ENCODE measurements around the gene MCRIP2.

MCRIP2 gene

DNA sequence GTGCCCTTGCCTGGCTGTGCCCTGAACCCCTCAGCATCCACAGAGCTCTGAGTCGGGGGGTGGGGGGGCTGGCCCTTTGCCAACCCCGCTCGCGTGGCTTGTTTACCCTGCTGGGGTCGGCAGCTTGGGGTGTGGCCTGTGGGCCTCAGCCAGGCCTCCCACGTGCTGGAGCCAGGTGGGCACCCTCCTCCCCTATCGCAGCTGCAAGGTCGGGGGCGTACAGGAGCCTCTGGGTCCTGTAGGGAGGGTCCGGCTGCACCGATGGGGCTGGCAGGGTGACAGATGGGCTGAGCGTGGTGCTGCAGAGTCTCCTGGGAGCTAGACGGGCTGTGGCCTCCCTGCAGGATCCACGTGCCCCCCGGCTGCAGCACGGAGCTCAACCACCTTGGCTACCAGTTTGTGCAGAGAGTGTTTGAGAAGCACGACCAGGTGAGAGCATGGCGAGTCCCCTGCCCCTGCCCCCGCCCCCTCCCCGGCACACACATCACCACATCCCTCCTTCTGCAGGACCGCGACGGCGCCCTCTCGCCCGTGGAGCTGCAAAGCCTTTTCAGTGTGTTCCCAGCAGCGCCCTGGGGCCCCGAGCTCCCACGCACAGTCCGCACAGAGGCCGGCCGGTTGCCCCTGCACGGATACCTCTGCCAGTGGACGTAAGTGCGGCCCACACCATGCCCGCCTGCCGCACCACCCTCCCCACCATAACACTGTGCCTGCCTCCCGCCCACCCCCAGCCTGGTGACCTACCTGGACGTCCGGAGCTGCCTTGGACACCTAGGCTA is 29.9 kb downstream of the MCRIP2 start:
- Mint-ChIP-seq H3K4me3 (peak overlapping the region; percentile 54 to 74 (median 74)), H3K4me1 (no peaks in the 10 kb centered on the region), H3K27ac (no peak overlapping the region), H3K9me3 (no peaks in the 10 kb centered on the region), H3K36me3 (ENCODE audit: low read depth) (peaks cover 3% of the 10 kb centered on the region), H3K27me3 (ENCODE audit: low read depth) (peaks cover 6% of the 10 kb centered on the region)
- TF ChIP-seq, protein P1, sequence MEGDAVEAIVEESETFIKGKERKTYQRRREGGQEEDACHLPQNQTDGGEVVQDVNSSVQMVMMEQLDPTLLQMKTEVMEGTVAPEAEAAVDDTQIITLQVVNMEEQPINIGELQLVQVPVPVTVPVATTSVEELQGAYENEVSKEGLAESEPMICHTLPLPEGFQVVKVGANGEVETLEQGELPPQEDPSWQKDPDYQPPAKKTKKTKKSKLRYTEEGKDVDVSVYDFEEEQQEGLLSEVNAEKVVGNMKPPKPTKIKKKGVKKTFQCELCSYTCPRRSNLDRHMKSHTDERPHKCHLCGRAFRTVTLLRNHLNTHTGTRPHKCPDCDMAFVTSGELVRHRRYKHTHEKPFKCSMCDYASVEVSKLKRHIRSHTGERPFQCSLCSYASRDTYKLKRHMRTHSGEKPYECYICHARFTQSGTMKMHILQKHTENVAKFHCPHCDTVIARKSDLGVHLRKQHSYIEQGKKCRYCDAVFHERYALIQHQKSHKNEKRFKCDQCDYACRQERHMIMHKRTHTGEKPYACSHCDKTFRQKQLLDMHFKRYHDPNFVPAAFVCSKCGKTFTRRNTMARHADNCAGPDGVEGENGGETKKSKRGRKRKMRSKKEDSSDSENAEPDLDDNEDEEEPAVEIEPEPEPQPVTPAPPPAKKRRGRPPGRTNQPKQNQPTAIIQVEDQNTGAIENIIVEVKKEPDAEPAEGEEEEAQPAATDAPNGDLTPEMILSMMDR (IDR thresholded peaks at IDR 0.05; ENCODE audit: unreplicated experiment in 3 of 3), result no peak

GRCh38 chr16:672371-672770 is 30.7 kb downstream of the MCRIP2 start:
- H3K4me1 Mint-ChIP-seq, result no peaks in the 10 kb centered on the region
- H3K36me3 Mint-ChIP-seq (ENCODE audit: low read depth), result peaks cover 3% of the 10 kb centered on the region
- no peak overlapping the region for H3K4me3 Mint-ChIP-seq
- TF ChIP-seq, protein P1 (IDR thresholded peaks at IDR 0.05; ENCODE audit: unreplicated experiment in 3 of 3), result no peak
- H3K9me3 Mint-ChIP-seq, result no peaks in the 10 kb centered on the region
- no peak overlapping the region for H3K27ac Mint-ChIP-seq
- peaks cover 6% of the 10 kb centered on the region for H3K27me3 Mint-ChIP-seq (ENCODE audit: low read depth)

GRCh38 chr16:672851-673250 is 31.2 kb downstream of the MCRIP2 start:
- Mint-ChIP-seq H3K9me3 (no peaks in the 10 kb centered on the region), H3K27ac (no peak overlapping the region), H3K36me3 (ENCODE audit: low read depth) (peaks cover 3% of the 10 kb centered on the region), H3K4me1 (no peaks in the 10 kb centered on the region), H3K27me3 (ENCODE audit: low read depth) (peaks cover 6% of the 10 kb centered on the region), H3K4me3 (peak overlapping the region in 1 of 3 experiments; percentile 14)
- TF ChIP-seq, protein P1 (IDR thresholded peaks at IDR 0.05; ENCODE audit: unreplicated experiment in 3 of 3), result no peak

GRCh38 chr16:673399-673991 is 31.9 kb downstream of the MCRIP2 start:
- Mint-ChIP-seq H3K36me3 (ENCODE audit: low read depth) (peaks cover 3% of the 10 kb centered on the region), H3K27ac (no peak overlapping the region), H3K9me3 (no peaks in the 10 kb centered on the region), H3K27me3 (ENCODE audit: low read depth) (peaks cover 6% of the 10 kb centered on the region), H3K4me1 (no peaks in the 10 kb centered on the region), H3K4me3 (no peak overlapping the region)
- TF ChIP-seq, protein P1 (IDR thresholded peaks at IDR 0.05; ENCODE audit: unreplicated experiment in 3 of 3), result no peak

DNA sequence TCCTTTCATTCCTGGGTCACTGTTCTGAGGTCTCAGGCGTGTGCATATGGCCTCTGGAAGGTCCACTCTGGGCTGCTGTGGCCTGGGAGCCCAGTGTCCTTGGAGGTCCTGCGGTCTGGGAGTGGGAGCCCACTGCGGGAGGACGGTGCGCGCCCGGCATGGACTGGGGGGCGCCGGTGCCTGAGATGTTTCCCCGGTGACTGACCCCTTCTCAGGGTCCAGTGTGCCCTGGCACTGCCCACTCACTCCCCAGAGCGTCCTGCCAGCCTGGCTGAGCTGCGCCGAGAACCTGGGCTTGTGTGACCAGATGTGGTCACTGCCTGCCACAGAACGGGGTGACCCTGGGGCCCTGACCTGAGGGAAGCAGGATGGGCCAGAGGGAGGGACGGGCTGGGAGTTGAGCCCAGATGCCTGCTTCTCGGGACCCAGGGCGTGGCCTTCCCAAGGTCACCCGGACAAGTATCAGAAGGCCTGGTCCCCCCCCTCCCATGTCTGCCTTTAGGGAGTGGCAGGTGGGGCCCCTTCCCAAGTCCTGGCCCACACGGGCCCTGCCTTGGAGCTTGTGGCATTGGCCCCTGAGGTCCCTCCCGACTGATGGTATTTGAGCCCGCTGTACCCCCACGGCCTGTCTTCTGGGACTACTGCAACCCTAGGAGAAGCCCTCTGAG is 32.7 kb downstream of the MCRIP2 start:
- TF ChIP-seq, protein P1 (IDR thresholded peaks at IDR 0.05; ENCODE audit: unreplicated experiment in 3 of 3), result no peak
- peak overlapping the region in 2 of 3 experiments; percentile 32 to 51 for H3K4me3 Mint-ChIP-seq
- no peaks in the 10 kb centered on the region for H3K9me3 Mint-ChIP-seq
- H3K27ac Mint-ChIP-seq, result no peak overlapping the region
- peaks cover 3% of the 10 kb centered on the region for H3K36me3 Mint-ChIP-seq (ENCODE audit: low read depth)
- H3K27me3 Mint-ChIP-seq (ENCODE audit: low read depth), result peaks cover 6% of the 10 kb centered on the region
- H3K4me1 Mint-ChIP-seq, result no peaks in the 10 kb centered on the region

Data from nephron (organoid).